Suprapubic skin (tissue), 4 donors: ENCODE measurements around the gene NPLOC4. TPM values are rescaled to one million over a fixed set of nuclear protein-coding genes. Genes with fewer than 3 reads are reported as not detected.
A peak's percentile ranks its signal among the peaks of the same experiment; 100 is the strongest.

Experiments
- DNase-seq, 2 donors: peaks; one replicate each; pipeline ENCODE4 v3.0.0-alpha.2; 2019; ENCODE audit warnings: low spot score in 2 of 2
- H3K27ac ChIP-seq: fragments of 200-600 bp; sonication (generic); one replicate; pipeline ENCODE4 v1.5.1; 2019
- H3K27me3 ChIP-seq: fragments of 200-600 bp; sonication (generic); one replicate; pipeline ENCODE4 v1.5.1; 2019
- H3K36me3 ChIP-seq: fragments of 200-600 bp; sonication (generic); one replicate; pipeline ENCODE4 v1.5.1; 2019
- H3K4me1 ChIP-seq: fragments of 200-600 bp; sonication (generic); one replicate; pipeline ENCODE4 v1.5.1; 2019
- H3K4me3 ChIP-seq: fragments of 200-600 bp; sonication (generic); one replicate; pipeline ENCODE4 v1.5.1; 2019; ENCODE audit warnings: mild to moderate bottlenecking
- H3K9me3 ChIP-seq: fragments of 200-600 bp; sonication (generic); one replicate; pipeline ENCODE4 v1.5.1; 2019
- EP300 ChIP-seq: sonication (generic); formaldehyde crosslinking; IDR thresholded peaks from one replicate; pipeline ENCODE4 v1.6.1; 2017; ENCODE audit warnings: antibody characterized with exemption
- POLR2A ChIP-seq, 2 donors: fragments of 450-650 bp; IDR thresholded peaks; one replicate each; pipeline ENCODE4 v1.6.1; 2017; ENCODE audit warnings: antibody characterized with exemption in 2 of 2, mild to moderate bottlenecking in 2 of 2, moderate library complexity in 2 of 2
- POLR2AphosphoS5 ChIP-seq, 3 donors: sonication (generic); formaldehyde crosslinking; IDR thresholded peaks; one replicate each; pipeline ENCODE4 v1.6.1; 2017; ENCODE audit warnings: antibody characterized with exemption in 3 of 3
- WGBS: methylation state at CpG from one replicate; pipeline ENCODE4 v1.1.5; 2018; 5-methylcytosine and 5-hydroxymethylcytosine counted together
- total RNA-seq, 4 donors: library from RNA; depleted of rRNA; stranded (reverse); fragments of >200 nt; gene quantifications; one replicate each; pipeline ENCODE4 v1.1.0, GENCODE V29; 2016
- TF ChIP-seq, protein P1 (sequence below), 2 donors: fragments of 200-600 bp in 1 of 2; fragments of 450-650 bp in 1 of 2; sonication (generic) in 1 of 2; IDR thresholded peaks; one replicate each; pipeline ENCODE4 v1.5.1; 2016 to 2019; ENCODE audit warnings: antibody characterized with exemption in 2 of 2, mild to moderate bottlenecking in 1 of 2, moderate library complexity in 1 of 2

The NPLOC4 gene
- total RNA-seq, 4 donors from 2014 or later = 77.1 to 115 (median 91.7) TPM

DNA sequence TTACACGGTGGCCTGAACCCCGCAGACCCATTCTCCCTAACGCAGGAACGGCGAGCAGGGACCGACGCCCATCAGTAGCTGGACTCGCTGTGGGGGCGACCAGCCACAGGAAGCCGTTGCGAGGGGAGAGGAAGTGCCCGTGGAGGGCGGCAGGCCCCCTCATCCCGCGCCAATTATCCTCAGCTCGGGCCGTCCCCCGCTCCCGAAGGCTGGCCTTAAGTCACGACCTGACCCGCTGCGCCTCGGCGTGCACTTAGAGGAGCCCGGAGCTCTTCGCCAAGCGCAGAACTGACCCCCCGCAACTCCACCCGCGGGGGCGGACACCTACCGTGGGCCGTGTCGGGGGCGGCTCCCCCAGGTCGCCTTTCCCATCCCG, 46.3 kb upstream of the NPLOC4 start:
- DNase-seq = no peak
- H3K4me3 ChIP-seq = peak overlapping the region; percentile 70
- H3K36me3 ChIP-seq = peaks cover 29% of the 10 kb centered on the region
- H3K27me3 ChIP-seq = no peaks in the 10 kb centered on the region
- peak overlapping the region; percentile 93 for H3K27ac ChIP-seq
- no peaks in the 10 kb centered on the region for H3K9me3 ChIP-seq
- peaks cover 36% of the 10 kb centered on the region for H3K4me1 ChIP-seq
- WGBS = 0% methylated on average over 11 of the region's 37 CpGs
- TF ChIP-seq EP300 (no peak), POLR2AphosphoS5 (IDR thresholded peaks at IDR 0.05) (no peak), POLR2A (IDR thresholded peaks at IDR 0.05) (no peak)
- TF ChIP-seq, protein P1, sequence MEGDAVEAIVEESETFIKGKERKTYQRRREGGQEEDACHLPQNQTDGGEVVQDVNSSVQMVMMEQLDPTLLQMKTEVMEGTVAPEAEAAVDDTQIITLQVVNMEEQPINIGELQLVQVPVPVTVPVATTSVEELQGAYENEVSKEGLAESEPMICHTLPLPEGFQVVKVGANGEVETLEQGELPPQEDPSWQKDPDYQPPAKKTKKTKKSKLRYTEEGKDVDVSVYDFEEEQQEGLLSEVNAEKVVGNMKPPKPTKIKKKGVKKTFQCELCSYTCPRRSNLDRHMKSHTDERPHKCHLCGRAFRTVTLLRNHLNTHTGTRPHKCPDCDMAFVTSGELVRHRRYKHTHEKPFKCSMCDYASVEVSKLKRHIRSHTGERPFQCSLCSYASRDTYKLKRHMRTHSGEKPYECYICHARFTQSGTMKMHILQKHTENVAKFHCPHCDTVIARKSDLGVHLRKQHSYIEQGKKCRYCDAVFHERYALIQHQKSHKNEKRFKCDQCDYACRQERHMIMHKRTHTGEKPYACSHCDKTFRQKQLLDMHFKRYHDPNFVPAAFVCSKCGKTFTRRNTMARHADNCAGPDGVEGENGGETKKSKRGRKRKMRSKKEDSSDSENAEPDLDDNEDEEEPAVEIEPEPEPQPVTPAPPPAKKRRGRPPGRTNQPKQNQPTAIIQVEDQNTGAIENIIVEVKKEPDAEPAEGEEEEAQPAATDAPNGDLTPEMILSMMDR (IDR thresholded peaks at IDR 0.05) = no peak

GRCh38 chr17:81682565-81683207, 45.8 kb upstream of the NPLOC4 start:
- Histone ChIP-seq H3K27ac (peak overlapping the region; percentile 93), H3K36me3 (peaks cover 24% of the 10 kb centered on the region), H3K4me3 (peak overlapping the region; percentile 70), H3K4me1 (peaks cover 36% of the 10 kb centered on the region), H3K27me3 (no peaks in the 10 kb centered on the region), H3K9me3 (no peaks in the 10 kb centered on the region)
- TF ChIP-seq POLR2A (IDR thresholded peaks at IDR 0.05) (no peak), EP300 (no peak), POLR2AphosphoS5 (IDR thresholded peaks at IDR 0.05) (no peak)
- TF ChIP-seq, protein P1 (IDR thresholded peaks at IDR 0.05) = no peak
- peak in 1 of 2 donors; percentile 46 for DNase-seq
- 5% methylated on average over 8 of the region's 19 CpGs for WGBS

GRCh38 chr17:81681672-81682071, 44.8 kb upstream of the NPLOC4 start:
- no peaks in the 10 kb centered on the region for H3K9me3 ChIP-seq
- 66% methylated on average over 13 of the region's 17 CpGs for WGBS
- H3K27me3 ChIP-seq = no peaks in the 10 kb centered on the region
- TF ChIP-seq, protein P1 (IDR thresholded peaks at IDR 0.05) = no peak
- no peak overlapping the region for H3K4me3 ChIP-seq
- H3K36me3 ChIP-seq = peaks cover 14% of the 10 kb centered on the region
- peak in 1 of 2 donors; percentile 57 for DNase-seq
- peaks cover 36% of the 10 kb centered on the region for H3K4me1 ChIP-seq
- no peak overlapping the region for H3K27ac ChIP-seq

DNA sequence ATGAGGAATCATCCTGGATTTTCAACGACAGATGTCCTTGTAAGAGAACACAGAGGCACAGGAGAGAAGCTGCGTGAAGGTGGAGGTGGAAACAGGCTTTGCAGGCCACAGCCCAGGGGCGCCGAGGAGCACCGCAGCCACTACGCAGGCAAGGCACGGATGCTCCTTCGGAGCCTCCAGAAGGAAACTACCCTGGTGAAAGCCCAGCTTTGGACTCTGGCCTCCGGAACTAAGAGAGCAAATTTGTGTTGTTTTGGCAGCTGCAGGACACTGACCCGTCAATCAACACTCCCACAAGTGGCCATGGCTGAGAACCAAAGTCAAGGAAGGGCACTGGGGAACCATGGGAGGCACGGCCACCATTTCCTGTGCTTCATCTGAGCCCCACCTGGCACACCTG, 43.2 kb upstream of the NPLOC4 start:
- Histone ChIP-seq H3K27ac (no peak overlapping the region), H3K4me1 (peaks cover 24% of the 10 kb centered on the region), H3K9me3 (no peaks in the 10 kb centered on the region), H3K27me3 (no peaks in the 10 kb centered on the region), H3K36me3 (peaks cover 5% of the 10 kb centered on the region), H3K4me3 (no peak overlapping the region)
- 84% methylated on average over 11 of the region's 11 CpGs for WGBS
- TF ChIP-seq, protein P1 (IDR thresholded peaks at IDR 0.05) = no peak
- TF ChIP-seq POLR2A (IDR thresholded peaks at IDR 0.05) = no peak
- TF ChIP-seq POLR2AphosphoS5 (IDR thresholded peaks at IDR 0.05) = no peak
- no peak for TF ChIP-seq EP300
- DNase-seq = no peak

- no peaks in the 10 kb centered on the region for H3K27me3 ChIP-seq
- H3K4me3 ChIP-seq = no peak overlapping the region
- no peaks in the 10 kb centered on the region for H3K9me3 ChIP-seq
- DNase-seq = no peak
- peaks cover 3% of the 10 kb centered on the region for H3K4me1 ChIP-seq
- 85% methylated on average over 10 of the region's 17 CpGs for WGBS
- peaks cover 36% of the 10 kb centered on the region for H3K36me3 ChIP-seq
- TF ChIP-seq EP300 = no peak
- no peak for TF ChIP-seq POLR2A (IDR thresholded peaks at IDR 0.05)
- TF ChIP-seq, protein P1 (IDR thresholded peaks at IDR 0.05) = no peak
- TF ChIP-seq POLR2AphosphoS5 (IDR thresholded peaks at IDR 0.05) = no peak
- H3K27ac ChIP-seq = peak overlapping the region; percentile 45
These were observed 40.0 kb upstream of the NPLOC4 start for GRCh38 chr17:81676906-81677305.
